IPS-18c (cell line): Measurements from ENCODE around the gene SVOP.
"Not testable (repeated sequence)": the region's sequence is repeated elsewhere in the genome, so short reads cannot be mapped to it uniquely, and the experiment has no call there.

ENCODE experiments used
- H3K4me3 ChIP-seq: 2 replicates; pipeline ENCODE4 v1.7.0; 2013; ENCODE audit warnings: low read depth, mild to moderate bottlenecking, low read length, moderate library complexity; ENCODE audit not compliant: insufficient read depth
- H3K9me3 ChIP-seq: one replicate; pipeline ENCODE4 v1.6.1; 2013; ENCODE audit warnings: mild to moderate bottlenecking, low read length, moderate library complexity; ENCODE audit not compliant: control insufficient read depth, insufficient read depth

Gene SVOP, protein sequence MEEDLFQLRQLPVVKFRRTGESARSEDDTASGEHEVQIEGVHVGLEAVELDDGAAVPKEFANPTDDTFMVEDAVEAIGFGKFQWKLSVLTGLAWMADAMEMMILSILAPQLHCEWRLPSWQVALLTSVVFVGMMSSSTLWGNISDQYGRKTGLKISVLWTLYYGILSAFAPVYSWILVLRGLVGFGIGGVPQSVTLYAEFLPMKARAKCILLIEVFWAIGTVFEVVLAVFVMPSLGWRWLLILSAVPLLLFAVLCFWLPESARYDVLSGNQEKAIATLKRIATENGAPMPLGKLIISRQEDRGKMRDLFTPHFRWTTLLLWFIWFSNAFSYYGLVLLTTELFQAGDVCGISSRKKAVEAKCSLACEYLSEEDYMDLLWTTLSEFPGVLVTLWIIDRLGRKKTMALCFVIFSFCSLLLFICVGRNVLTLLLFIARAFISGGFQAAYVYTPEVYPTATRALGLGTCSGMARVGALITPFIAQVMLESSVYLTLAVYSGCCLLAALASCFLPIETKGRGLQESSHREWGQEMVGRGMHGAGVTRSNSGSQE

GRCh38 chr12:109020796-109021380 lies at the start of gene SVOP:
SVOP (minus strand) TSS chr12:109021068; CDS start chr12:109020868, 200 bp downstream.
- Histone ChIP-seq H3K4me3 (peak within 1 kb of the TSS; percentile 40), H3K9me3 (no peaks in the 10 kb centered on the region)

DNA sequence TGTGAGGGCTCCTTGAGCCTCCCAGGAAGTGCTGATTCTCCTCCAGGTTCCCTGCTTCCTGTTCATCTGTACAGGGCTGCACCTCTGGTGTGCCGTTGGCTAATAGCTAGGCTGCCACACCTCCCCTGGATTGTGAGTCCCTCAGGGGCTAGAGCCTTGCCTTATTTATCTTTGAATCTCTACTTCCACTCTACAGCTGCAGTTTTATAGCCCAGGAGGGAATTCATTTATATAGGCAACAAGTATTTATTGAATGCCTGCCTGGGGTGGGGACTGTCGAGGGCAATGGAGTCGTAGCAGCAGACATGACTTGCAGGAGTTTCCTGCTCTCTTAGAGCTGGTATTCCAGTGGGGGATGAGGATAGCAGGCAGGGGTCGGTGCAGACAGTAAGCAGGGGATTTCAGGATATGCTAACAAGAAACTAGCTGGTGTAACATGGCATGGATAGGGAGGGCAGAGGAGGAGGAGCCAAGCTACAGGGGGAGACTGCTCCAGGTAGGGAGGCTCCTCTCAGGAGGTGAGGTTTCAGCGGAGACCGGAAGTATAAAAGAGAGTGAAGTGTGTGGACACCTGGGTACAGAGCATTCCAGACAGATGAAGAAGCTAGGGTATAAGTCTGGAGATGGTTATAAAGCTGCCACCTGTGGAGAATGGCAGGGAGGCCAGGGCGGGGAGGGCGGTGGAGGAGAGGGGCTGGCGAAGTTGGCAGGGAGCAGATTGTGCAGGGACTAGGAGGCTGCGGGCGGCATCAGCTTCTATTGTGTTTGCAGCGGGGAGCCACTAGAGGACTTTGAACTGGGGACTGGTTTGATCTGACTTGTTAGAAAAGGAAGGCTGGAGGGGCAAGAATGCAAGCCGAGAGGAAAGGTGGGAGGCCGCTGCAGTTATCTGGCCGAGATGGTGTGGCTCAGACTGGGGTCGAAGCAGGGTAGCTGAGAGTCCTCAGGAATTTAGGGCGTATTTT lies 48.7 kb upstream of the SVOP start:
- Histone ChIP-seq H3K4me3 (peak overlapping the region; percentile 16; the same call in 1 of the 2 replicates), H3K9me3 (no peaks in the 10 kb centered on the region)

GRCh38 chr12:109065853-109066193 lies 45.0 kb upstream of the SVOP start:
- no peaks in the 10 kb centered on the region for H3K9me3 ChIP-seq
- no peak overlapping the region for H3K4me3 ChIP-seq

GRCh38 chr12:109065154-109065852 lies 44.4 kb upstream of the SVOP start:
- H3K4me3 ChIP-seq: no peak overlapping the region
- no peaks in the 10 kb centered on the region for H3K9me3 ChIP-seq

- no peak overlapping the region for H3K4me3 ChIP-seq
- no peaks in the 10 kb centered on the region for H3K9me3 ChIP-seq
Observed at GRCh38 chr12:109064143-109064542, 43.3 kb upstream of the SVOP start.

- H3K9me3 ChIP-seq: no peaks in the 10 kb centered on the region
- no peak overlapping the region for H3K4me3 ChIP-seq
Observed at GRCh38 chr12:109058773-109059172, 37.9 kb upstream of the SVOP start.

GRCh38 chr12:109057376-109057775 lies 36.5 kb upstream of the SVOP start:
- Histone ChIP-seq H3K9me3 (no peaks in the 10 kb centered on the region), H3K4me3 (no peak overlapping the region)

DNA sequence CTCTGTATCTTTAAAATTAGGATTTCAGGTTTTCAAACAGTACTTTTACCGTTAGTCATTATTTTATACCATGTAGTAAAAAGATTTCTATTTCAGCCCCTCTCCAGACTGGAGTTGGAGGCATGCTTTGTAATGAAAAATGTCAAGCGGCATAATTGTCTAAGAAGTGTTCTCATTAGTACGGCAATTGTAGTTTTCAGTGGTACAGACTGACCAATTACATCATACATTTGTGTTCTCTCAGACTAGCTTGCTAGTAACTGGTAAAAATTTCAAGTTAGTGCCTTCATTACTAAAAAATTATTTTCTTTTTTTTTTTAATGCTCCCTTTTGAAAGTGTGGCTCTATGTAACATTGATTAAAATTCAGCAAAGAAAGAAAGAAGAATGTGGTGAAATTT lies 36.0 kb upstream of the SVOP start:
- no peaks in the 10 kb centered on the region for H3K9me3 ChIP-seq
- no peak overlapping the region for H3K4me3 ChIP-seq

DNA sequence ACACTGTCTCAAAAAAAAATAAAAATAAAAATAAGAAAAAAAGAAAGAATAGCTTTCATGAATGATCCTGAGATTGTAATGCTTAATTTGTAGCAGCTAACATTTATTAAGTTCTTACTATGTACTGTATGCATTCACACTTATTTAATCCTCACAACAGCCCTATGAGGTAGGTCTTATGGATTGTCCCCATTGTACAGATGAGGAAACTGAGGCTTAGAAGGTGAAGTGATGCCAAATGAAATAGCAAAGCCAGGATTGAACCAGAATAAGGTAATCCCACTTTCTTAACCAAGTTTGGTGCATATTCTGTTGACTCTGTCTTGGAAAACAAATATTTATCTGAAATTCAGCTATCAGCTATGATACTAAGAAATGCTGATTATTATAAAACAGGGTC lies 33.7 kb upstream of the SVOP start:
- Histone ChIP-seq H3K9me3 (no peaks in the 10 kb centered on the region), H3K4me3 (no peak overlapping the region)

- H3K4me3 ChIP-seq, H3K9me3 ChIP-seq: not testable (repeated sequence)
Observed at GRCh38 chr12:109054124-109054513, 33.3 kb upstream of the SVOP start.

DNA sequence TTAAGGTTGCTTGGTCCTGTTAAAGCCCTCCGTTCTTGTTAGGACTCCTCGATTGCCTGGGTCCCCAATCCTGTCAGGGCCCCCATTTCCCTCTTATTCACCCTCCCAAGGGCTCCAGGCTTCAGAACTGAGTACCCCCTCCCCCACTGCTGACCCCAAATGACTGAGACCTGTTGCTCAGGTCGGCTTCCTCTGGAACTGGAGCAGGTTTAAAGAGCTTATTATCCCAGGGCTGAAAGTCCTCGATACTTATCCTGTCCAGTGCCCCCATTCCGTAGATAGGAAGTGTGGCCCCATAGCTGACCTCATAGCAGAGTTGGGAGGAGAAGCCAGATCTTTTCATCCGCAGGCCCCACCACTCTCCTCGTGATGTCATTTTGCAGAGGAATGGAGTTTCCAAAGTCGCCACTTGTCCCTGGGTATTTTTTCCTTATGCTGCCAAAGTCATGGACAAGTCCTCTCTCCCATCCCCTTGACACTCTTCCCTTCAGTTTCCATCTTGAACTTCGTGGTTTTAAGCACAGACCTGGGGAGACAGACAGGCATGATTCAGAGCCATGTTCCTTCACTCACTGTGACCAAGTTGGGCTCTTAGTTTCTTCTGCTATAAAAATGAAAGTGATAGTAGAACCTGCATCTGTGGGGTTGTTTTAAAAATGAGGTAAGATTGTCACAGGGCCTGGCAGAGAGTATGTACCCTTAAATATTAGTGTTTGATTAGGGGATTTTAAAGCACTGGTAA lies 32.7 kb upstream of the SVOP start:
- Histone ChIP-seq H3K4me3 (peak overlapping the region; percentile 92), H3K9me3 (no peaks in the 10 kb centered on the region)

DNA sequence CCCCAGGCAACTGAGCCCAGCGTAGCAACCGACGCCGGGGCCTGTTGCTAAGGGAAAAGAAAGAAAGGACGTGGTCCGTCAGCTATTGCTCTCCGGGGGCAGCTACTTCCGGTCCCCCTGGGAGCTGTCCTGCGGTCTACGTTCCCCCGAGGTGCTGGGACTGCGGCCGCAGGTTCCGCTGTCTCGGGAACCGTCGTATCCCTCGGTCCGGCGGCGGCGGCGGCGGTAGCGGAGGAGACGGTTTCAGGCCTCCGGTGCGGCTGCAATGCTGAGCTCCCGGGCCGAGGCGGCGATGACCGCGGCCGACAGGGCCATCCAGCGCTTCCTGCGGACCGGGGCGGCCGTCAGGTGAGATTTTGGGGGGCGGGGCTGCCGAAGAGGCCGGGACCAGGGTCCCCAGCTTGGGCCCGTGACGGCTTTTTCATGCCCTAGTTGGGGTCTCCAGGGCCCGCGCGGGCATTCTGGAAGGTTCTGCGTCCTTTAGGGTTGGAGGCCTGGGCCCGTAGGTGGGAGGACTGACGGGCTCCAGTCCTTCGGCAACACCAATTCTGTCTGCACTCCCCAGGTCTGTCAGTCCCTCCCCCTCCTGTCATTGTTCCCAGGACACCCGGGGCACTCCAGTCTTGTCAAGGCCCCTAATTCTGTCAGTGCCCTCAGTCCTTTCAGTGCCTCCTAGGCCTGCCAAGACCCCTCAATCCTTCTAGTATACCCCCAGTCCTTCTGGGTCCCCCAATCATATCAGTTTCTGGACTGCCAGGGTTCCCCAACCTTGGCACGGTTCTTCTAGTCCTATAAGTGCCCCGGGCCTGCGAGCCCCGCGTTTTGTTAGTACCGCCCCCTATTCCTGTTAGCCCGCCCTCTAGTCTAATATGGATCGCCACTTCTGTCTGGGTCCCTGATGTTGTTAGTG lies 31.8 kb upstream of the SVOP start, which contains the start of gene USP30:
USP30 (plus strand) TSS at position 163 of the 910 bp plus-strand sequence; CDS start at position 266, 103 bp downstream.
- Histone ChIP-seq H3K4me3 (peak within 1 kb of the TSS; percentile 92), H3K9me3 (no peaks in the 10 kb centered on the region)

DNA sequence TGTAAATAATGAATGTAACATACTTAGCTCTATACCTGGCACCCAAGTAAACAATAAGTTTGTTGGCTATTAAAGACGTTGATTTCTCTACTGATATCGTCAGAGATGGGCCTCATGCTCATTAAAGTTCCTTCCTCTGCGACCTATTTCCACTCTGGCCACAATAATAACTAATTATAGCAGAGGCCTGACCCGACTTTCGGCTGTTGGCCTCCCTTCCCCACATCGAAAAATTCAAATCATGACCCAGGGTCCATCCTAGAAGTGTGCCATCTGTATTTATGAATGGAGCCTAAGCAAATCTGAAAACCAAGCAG lies 31.2 kb upstream of the SVOP start:
- no peaks in the 10 kb centered on the region for H3K9me3 ChIP-seq
- H3K4me3 ChIP-seq: peak overlapping the region; percentile 92; the same call in 1 of the 2 replicates

DNA sequence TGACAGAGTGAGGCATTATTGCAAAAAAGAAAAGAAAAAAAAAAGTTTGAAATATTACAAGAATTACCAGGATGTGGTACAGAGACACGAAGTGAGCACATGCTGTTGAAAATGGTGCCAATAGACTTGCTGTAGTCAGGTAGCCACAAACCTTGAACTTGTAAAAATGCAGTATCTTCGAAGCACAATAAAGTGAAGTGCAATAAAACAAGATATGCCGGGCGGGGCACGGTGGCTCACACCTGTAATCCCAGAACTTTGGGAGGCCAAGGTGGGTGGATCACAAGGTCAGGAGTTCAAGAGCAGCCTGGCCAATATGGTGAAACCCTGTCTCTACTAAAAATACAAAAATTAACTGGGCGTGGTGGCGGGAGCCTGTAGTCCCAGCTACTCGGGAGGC lies 28.9 kb upstream of the SVOP start:
- H3K9me3 ChIP-seq, H3K4me3 ChIP-seq: not testable (repeated sequence)

DNA sequence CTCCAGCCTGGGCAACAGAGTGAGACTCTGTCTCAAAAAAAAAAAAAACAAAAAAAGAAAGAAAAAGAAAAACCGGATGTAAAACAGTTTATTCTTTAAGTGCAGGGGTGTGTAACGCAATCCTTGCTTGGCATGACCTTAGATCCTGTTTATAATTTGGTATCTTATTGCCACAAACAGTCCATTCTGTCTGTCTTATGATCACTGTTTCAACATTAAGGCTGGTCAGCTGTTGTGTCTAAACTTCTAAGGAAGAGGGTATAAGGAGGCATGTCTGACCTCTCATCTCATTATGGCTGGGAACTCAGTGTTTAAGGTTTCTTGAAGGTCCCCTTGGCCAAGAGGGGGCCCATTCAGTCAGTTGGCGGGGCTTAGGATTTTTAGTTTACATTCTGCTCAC lies 27.8 kb upstream of the SVOP start:
- not testable (repeated sequence) for H3K4me3 ChIP-seq, H3K9me3 ChIP-seq
